HG03575 (cell line): ENCODE data around the gene CEP78.

Experiments
- ATAC-seq: cut with Tn5 transposase; IDR thresholded peaks from one replicate; pipeline ENCODE4 v1.9.1; 2021; ENCODE audit not compliant: unreplicated experiment, insufficient number of reproducible peaks, low FRiP score; ENCODE audit errors: extremely low read depth

The CEP78 gene

DNA sequence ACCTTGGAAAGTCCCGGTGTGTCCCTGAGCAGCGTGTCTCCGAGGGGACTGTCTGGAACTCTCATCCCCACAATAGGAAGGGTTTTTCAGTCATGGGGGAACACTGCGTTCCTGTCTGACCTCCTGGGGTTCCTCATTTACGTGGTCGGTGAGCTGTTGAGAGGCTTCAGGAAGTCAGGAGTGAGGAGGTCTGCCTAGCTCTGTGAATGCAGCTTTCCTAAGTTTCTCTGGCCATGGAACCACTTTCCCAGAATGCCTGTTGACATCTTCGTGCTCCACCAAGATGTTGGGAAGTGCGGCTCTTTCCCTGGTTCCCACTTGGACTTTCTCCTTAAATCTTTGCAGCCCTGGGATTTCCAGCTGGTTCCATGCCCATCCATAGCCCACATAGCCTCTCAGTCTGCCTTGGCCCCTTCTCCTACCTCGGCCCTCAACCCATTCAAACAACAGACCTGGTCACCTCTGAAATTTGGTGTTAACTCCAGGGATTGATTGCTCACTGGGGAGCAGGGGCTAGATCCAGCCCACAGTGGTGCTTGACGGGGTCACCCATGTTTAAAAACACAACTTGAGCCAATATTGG, 88.3 kb downstream of the CEP78 start:
- no peak for ATAC-seq

GRCh38 chr9:78324682-78325081, 88.8 kb downstream of the CEP78 start:
- ATAC-seq = no peak

GRCh38 chr9:78325343-78325742, 89.5 kb downstream of the CEP78 start:
- no peak for ATAC-seq

- ATAC-seq = no peak
Observed at GRCh38 chr9:78325846-78326360, 90.0 kb downstream of the CEP78 start.

GRCh38 chr9:78326564-78326963, 90.7 kb downstream of the CEP78 start:
- no peak for ATAC-seq
